Measurements from ENCODE around the gene PCDHB15. TPM values are rescaled to one million over a fixed set of nuclear protein-coding genes. Genes with fewer than 3 reads are reported as not detected.

Gene PCDHB15
- total RNA-seq, 1 experiment from 2014 or later, result not detected

DNA sequence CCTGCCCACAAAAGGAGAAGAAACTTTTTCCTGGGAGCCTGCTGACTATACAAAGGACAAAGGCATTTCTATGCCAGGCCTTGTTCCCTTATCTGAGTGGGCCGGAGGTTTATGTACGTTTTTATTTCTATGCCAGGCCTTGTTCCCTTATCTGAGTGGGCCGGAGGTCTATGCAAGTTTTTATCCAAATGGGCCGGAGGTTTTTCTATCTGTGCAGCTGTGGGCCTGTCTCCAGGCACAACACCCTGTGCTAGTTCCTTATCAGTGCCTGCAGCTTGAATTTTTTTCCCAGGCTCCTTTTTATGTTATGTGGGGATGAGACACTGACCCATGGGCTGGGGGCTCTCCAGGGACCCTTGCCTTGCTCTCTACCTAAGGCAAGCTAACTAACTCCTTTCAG is 53.2 kb downstream of the PCDHB15 start:
- no peak overlapping the region for H3K4me3 ChIP-seq (ENCODE audit: low read depth, low read length)
- TF ChIP-seq, protein P1, sequence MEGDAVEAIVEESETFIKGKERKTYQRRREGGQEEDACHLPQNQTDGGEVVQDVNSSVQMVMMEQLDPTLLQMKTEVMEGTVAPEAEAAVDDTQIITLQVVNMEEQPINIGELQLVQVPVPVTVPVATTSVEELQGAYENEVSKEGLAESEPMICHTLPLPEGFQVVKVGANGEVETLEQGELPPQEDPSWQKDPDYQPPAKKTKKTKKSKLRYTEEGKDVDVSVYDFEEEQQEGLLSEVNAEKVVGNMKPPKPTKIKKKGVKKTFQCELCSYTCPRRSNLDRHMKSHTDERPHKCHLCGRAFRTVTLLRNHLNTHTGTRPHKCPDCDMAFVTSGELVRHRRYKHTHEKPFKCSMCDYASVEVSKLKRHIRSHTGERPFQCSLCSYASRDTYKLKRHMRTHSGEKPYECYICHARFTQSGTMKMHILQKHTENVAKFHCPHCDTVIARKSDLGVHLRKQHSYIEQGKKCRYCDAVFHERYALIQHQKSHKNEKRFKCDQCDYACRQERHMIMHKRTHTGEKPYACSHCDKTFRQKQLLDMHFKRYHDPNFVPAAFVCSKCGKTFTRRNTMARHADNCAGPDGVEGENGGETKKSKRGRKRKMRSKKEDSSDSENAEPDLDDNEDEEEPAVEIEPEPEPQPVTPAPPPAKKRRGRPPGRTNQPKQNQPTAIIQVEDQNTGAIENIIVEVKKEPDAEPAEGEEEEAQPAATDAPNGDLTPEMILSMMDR (IDR thresholded peaks at IDR 0.05; ENCODE audit: insufficient read depth in 1 of 2, low read depth in 1 of 2, low read length in 1 of 2, severe bottlenecking in 1 of 2, unreplicated experiment in 1 of 2), result no peak
- BruUV-seq (replicated peaks), result no TSS peak
- DNase-seq, result no peak
- peaks cover 5% of the 10 kb centered on the region for H3K36me3 Mint-ChIP-seq (ENCODE audit: insufficient read depth, unreplicated experiment)
- H3K36me3 ChIP-seq (ENCODE audit: control insufficient read depth, insufficient read depth, low read length), result no peaks in the 10 kb centered on the region; the same call in 1 of the 2 replicates
- no peaks in the 10 kb centered on the region for H3K4me1 ChIP-seq
- no peaks in the 10 kb centered on the region for H3K4me1 Mint-ChIP-seq (ENCODE audit: low read depth, unreplicated experiment)
- ChIA-PET POLR2A (no interaction called here), CTCF (no interaction called here)
- H3K27ac Mint-ChIP-seq (ENCODE audit: unreplicated experiment), result no peak overlapping the region
- no peak overlapping the region for H3K4me3 Mint-ChIP-seq (ENCODE audit: unreplicated experiment)
- H3K9me3 Mint-ChIP-seq (ENCODE audit: unreplicated experiment), result peaks cover 23% of the 10 kb centered on the region
- H3K9me3 ChIP-seq, result no peaks in the 10 kb centered on the region; the same call in 1 of the 2 replicates
- no peaks in the 10 kb centered on the region for H3K27me3 ChIP-seq (replicated peaks; ENCODE audit: control insufficient read depth, insufficient read depth, low read length)
- intact Hi-C loops (cut with micrococcal nuclease; ENCODE audit: unreplicated experiment), result no loop called here
- H3K27me3 Mint-ChIP-seq (ENCODE audit: insufficient read depth, unreplicated experiment), result no peaks in the 10 kb centered on the region

Other genes with a start within 250 kb of the PCDHB15 start
- gene PCDHB1, start 194.0 kb upstream of the PCDHB15 start, total RNA-seq (2022), result not detected in 2 replicates
- 0.20 and 0.21 TPM in 2 replicates for gene PCDHB2, start 150.8 kb upstream of the PCDHB15 start, total RNA-seq (2022)
- not detected in 2 replicates for gene PCDHB3, start 144.9 kb upstream of the PCDHB15 start, total RNA-seq (2022)
- gene PCDHB4, start 123.6 kb upstream of the PCDHB15 start, total RNA-seq (2022), result not detected in 2 replicates
- not detected in 2 replicates for gene PCDHB5, start 110.2 kb upstream of the PCDHB15 start, total RNA-seq (2022)
- gene PCDHB6, start 95.3 kb upstream of the PCDHB15 start, total RNA-seq (2022), result not detected in 2 replicates
- not detected in 2 replicates for gene PCDHB7, start 72.8 kb upstream of the PCDHB15 start, total RNA-seq (2022)
- not detected in 2 replicates for gene PCDHB8, start 67.6 kb upstream of the PCDHB15 start, total RNA-seq (2022)
- 0.07 TPM in 1 of 2 replicates, not detected in the other for gene PCDHB16, start 63.0 kb upstream of the PCDHB15 start, total RNA-seq (2022)
- not detected in 2 replicates for gene PCDHB9, start 58.2 kb upstream of the PCDHB15 start, total RNA-seq (2022)
- 0.09 TPM in 1 of 2 replicates, not detected in the other for gene PCDHB10, start 53.0 kb upstream of the PCDHB15 start, total RNA-seq (2022)
- 0.12 TPM in 1 of 2 replicates, not detected in the other for gene PCDHB11, start 45.8 kb upstream of the PCDHB15 start, total RNA-seq (2022)
- 0.12 TPM in 1 of 2 replicates, not detected in the other for gene PCDHB12, start 36.7 kb upstream of the PCDHB15 start, total RNA-seq (2022)
- gene PCDHB13, start 31.5 kb upstream of the PCDHB15 start, total RNA-seq (2022), result 0.12 TPM in 1 of 2 replicates, not detected in the other
- gene PCDHB14, start 22.1 kb upstream of the PCDHB15 start, total RNA-seq (2022), result 0.41 and 0.44 TPM in 2 replicates
- 0.64 and 0.67 TPM in 2 replicates for gene SLC25A2, start 58.7 kb downstream of the PCDHB15 start, total RNA-seq (2022)
- gene TAF7, start 75.4 kb downstream of the PCDHB15 start, total RNA-seq (2022), result 77.2 and 78.7 TPM in 2 replicates
- gene PCDHGA1, start 85.1 kb downstream of the PCDHB15 start, total RNA-seq (2022), result 0.64 and 1.1 TPM in 2 replicates
- gene PCDHGA2, start 93.4 kb downstream of the PCDHB15 start, total RNA-seq (2022), result 0.20 and 0.23 TPM in 2 replicates
- 0.11 TPM in 1 of 2 replicates, not detected in the other for gene PCDHGA3, start 98.4 kb downstream of the PCDHB15 start, total RNA-seq (2022)
- 0.60 and 0.66 TPM in 2 replicates for gene PCDHGB1, start 104.7 kb downstream of the PCDHB15 start, total RNA-seq (2022)
- 0.49 and 0.54 TPM in 2 replicates for gene PCDHGA4, start 109.6 kb downstream of the PCDHB15 start, total RNA-seq (2022)
- 1.00 and 1.3 TPM in 2 replicates for gene PCDHGB2, start 114.6 kb downstream of the PCDHB15 start, total RNA-seq (2022)
- gene PCDHGA5, start 118.8 kb downstream of the PCDHB15 start, total RNA-seq (2022), result 0.57 and 0.72 TPM in 2 replicates
- gene PCDHGB3, start 124.8 kb downstream of the PCDHB15 start, total RNA-seq (2022), result 0.54 and 0.60 TPM in 2 replicates
- 0.49 and 0.79 TPM in 2 replicates for gene PCDHGA6, start 128.5 kb downstream of the PCDHB15 start, total RNA-seq (2022)
- 0.09 and 0.43 TPM in 2 replicates for gene PCDHGA7, start 137.3 kb downstream of the PCDHB15 start, total RNA-seq (2022)
- gene PCDHGB4, start 142.3 kb downstream of the PCDHB15 start, total RNA-seq (2022), result 0.12 and 0.14 TPM in 2 replicates
- gene PCDHGA8, start 147.2 kb downstream of the PCDHB15 start, total RNA-seq (2022), result 0.14 and 0.18 TPM in 2 replicates
- gene PCDHGB5, start 152.6 kb downstream of the PCDHB15 start, total RNA-seq (2022), result 13.2 and 13.4 TPM in 2 replicates
- gene PCDHGA9, start 157.4 kb downstream of the PCDHB15 start, total RNA-seq (2022), result 2.8 and 4.4 TPM in 2 replicates
- gene PCDHGB6, start 162.6 kb downstream of the PCDHB15 start, total RNA-seq (2022), result 2.5 and 2.8 TPM in 2 replicates
- 2.9 and 3.6 TPM in 2 replicates for gene PCDHGA10, start 167.6 kb downstream of the PCDHB15 start, total RNA-seq (2022)
- 2.3 and 2.4 TPM in 2 replicates for gene PCDHGB7, start 172.3 kb downstream of the PCDHB15 start, total RNA-seq (2022)
- gene PCDHGA11, start 175.7 kb downstream of the PCDHB15 start, total RNA-seq (2022), result 1.2 and 1.9 TPM in 2 replicates
- gene PCDHGA12, start 185.1 kb downstream of the PCDHB15 start, total RNA-seq (2022), result 0.52 and 1.0 TPM in 2 replicates
- gene PCDHGC3, start 230.6 kb downstream of the PCDHB15 start, total RNA-seq (2022), result 1.3 and 2.9 TPM in 2 replicates
- 0.28 and 0.39 TPM in 2 replicates for gene PCDHGC4, start 239.6 kb downstream of the PCDHB15 start, total RNA-seq (2022)
- 0.21 and 0.25 TPM in 2 replicates for gene PCDHGC5, start 243.7 kb downstream of the PCDHB15 start, total RNA-seq (2022)

All from Caco-2 (cell line).